Endometrial microvascular endothelial cells (primary cell): ENCODE data around the gene DUSP22. TPM values are rescaled to one million over a fixed set of nuclear protein-coding genes. Genes with fewer than 3 reads are reported as not detected.

ENCODE experiments used
- in situ Hi-C: cut with HindIII; loops from 2 replicates; pipeline ENCODE4 v1.10.0; 2017; ENCODE audit warnings: low sequenced_read_pairs, low pct_unique_long_range_greater_than_20kb; ENCODE audit errors: inconsistent ontology term
- total RNA-seq: library from RNA; depleted of rRNA; stranded (reverse); fragments of >200 nt; gene quantifications from one replicate; pipeline ENCODE4 v1.2.3, GENCODE V29; 2015; ENCODE audit errors: inconsistent ontology term

Gene DUSP22
- total RNA-seq, 1 donor from 2014 or later: 34.2 TPM

DNA sequence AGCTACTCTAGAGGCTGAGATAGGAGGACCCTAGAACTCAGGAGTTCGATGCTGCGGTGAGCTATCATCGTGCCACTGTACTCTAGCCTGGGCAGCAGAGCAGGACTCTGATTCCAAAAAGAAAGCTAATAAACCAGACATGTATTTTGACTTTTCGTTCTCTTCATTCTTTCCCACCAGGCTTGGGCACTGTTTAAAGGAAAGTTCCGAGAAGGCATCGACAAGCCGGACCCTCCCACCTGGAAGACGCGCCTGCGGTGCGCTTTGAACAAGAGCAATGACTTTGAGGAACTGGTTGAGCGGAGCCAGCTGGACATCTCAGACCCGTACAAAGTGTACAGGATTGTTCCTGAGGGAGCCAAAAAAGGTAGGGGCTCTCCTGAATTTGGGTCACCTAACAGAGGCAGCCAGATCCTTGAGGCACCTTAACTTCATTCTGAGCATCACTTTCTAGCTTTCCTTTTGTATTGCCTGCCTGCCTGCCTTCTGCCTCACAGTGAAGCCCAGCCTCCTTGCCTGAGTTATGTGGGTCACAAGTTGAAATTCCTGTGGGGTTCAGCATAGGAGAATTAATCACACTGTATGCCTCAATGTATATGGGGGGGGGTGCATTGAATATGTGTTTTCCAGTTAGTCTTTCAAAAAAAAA lies 102.5 kb downstream of the DUSP22 start:
- in situ Hi-C loops: no loop called here

GRCh38 chr6:395432-396125 lies 103.3 kb downstream of the DUSP22 start:
- in situ Hi-C loops: no loop called here

GRCh38 chr6:396126-396520 lies 103.8 kb downstream of the DUSP22 start:
- in situ Hi-C loops: no loop called here

DNA sequence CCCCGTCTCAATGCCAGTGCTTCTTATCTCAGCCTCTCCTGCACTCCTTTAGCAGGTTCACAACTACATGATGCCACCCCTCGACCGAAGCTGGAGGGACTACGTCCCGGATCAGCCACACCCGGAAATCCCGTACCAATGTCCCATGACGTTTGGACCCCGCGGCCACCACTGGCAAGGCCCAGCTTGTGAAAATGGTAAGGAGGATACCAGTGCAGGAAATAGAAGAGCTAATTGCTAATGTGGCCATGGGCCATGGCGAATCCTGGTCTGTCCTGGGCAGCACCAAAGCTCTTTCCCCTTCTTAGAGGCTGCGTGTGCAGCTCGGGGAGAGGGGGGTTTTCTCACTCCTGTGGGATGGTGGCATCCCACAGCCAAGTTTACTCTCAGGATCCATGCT lies 104.8 kb downstream of the DUSP22 start:
- in situ Hi-C loops: no loop called here

GRCh38 chr6:397604-398003 lies 105.3 kb downstream of the DUSP22 start:
- in situ Hi-C loops: no loop called here

GRCh38 chr6:398065-398464 lies 105.8 kb downstream of the DUSP22 start:
- in situ Hi-C loops: no loop called here

- in situ Hi-C loops: no loop called here
Measured at GRCh38 chr6:398558-399078, 106.3 kb downstream of the DUSP22 start.

DNA sequence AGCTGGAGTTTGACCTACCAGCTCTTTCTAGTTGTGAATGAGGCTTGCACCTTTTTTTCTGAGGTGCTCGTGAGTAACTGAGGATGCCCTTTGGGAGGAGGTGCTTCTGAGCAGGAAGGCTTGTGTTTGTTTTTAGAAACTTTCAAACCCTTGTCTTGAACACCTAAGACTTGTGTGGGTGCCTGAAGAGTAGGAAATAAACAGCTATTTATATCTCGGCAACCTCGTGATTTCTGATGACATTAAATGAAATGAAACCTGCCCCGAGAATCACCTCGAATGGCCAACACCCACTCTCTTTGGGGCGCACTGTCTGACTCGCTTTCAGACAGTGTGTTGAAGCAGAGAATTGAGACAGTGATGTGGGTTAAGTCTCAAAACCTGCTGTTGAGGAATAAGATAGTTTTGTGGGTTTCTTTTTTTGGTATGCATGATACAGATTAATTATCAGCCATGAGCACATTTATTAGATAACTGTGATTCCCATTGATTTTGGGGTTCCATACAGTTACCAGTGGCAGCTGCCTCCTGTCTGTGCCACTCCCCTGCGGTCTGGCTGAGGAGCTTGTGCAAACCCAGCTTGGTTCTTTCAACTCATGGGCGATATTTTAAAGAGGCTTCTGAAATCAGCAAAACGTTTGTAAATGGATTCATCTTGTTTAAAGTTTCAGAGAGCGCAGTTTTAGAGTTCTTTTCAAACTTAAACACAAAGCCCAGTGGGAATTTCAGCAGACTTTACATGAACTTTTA lies 107.7 kb downstream of the DUSP22 start:
- in situ Hi-C loops: no loop called here

DNA sequence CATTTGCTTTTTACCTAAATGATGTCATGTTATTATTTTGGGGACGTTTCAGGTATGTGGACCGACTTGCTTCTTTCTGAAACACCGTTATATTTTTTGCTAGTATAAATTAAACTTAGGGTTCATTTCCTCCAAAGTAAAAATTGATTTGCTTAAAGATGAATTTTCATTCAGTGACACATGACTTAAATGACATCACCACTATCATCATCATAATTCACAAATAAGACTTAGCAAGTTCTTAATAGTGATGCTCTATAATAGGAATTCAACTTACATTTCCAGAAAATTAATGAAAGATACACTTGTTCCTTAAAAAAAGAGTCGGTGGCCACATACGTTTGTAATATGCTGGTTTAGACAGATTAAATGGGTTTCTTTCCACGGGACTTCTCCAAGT lies 108.5 kb downstream of the DUSP22 start:
- in situ Hi-C loops: no loop called here

Other genes starting within 250 kb of the DUSP22 start
- not detected for gene IRF4, start 99.3 kb downstream of the DUSP22 start, total RNA-seq